Measurements from ENCODE around the gene CLDN10. TPM values are rescaled to one million over a fixed set of nuclear protein-coding genes. Genes with fewer than 3 reads are reported as not detected.

CLDN10 gene
- polyA plus RNA-seq, 2 of the 4 experiments (the other 2 are of a cell fraction): 0.18 to 0.96 TPM

DNA sequence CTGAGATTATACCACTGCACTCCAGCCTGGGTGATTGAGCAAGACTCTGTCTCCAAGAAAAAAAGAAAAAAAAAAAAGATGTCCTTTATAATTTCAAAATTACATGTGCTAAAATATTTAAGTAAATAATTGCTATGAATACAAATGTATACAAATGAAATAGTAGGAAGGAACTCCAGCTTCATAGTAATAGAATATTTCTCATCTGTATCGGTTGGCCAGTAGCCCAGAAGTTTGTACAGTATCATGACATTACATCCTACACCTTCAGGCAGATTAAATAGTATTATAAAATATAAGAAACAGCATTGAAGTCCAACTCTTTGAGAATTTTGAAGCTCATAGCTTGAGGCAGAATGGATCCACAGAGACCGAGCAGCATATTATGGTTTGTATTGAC lies 36.5 kb upstream of the CLDN10 start:
- 52% methylated on average over 2 of the region's 2 CpGs for WGBS (ENCODE audit: missing lambda C conversion rate)
- TF ChIP-seq POLR2A (IDR thresholded peaks at IDR 0.05; ENCODE audit: low read length) (no peak), RFX5 (IDR thresholded peaks at IDR 0.05) (no peak), GATA3 (IDR thresholded peaks at IDR 0.05; ENCODE audit: borderline replicate concordance) (no peak), CHD4 (IDR thresholded peaks at IDR 0.05; ENCODE audit: borderline replicate concordance) (no peak), TFCP2L1 (CRISPR knock-in tag; IDR thresholded peaks at IDR 0.05) (no peak), HDAC2 (IDR thresholded peaks at IDR 0.05) (no peak), MAZ (IDR thresholded peaks at IDR 0.05; ENCODE audit: borderline replicate concordance, low read depth, low read length) (no peak), JUNB (IDR thresholded peaks at IDR 0.05) (no peak), FOSL2 (IDR thresholded peaks at IDR 0.05) (no peak), FOSL2 (CRISPR knock-in tag; IDR thresholded peaks at IDR 0.05) (no peak), NPAS2 (CRISPR knock-in tag; IDR thresholded peaks at IDR 0.05; ENCODE audit: borderline replicate concordance) (no peak), CHD2 (IDR thresholded peaks at IDR 0.05; ENCODE audit: low read length, partially characterized antibody) (no peak), FOXS1 (CRISPR knock-in tag; IDR thresholded peaks at IDR 0.05) (no peak), CBX8 (IDR thresholded peaks at IDR 0.05) (no peak), EHF (CRISPR knock-in tag; IDR thresholded peaks at IDR 0.05) (no peak), RNF2 (IDR thresholded peaks at IDR 0.05; ENCODE audit: borderline replicate concordance, low read depth) (no peak)
- ATAC-seq: no peak
- no peaks in the 10 kb centered on the region for H3K4me1 ChIP-seq
- DNase-seq (ENCODE audit: low read depth in 1 of 2, low spot score in 1 of 2): no peak
- H3K4me3 ChIP-seq: no peak overlapping the region
- POLR2A ChIA-PET: no interaction called here
- FAIRE-seq: no peak
- CTCF ChIA-PET: interaction anchor here (0.6 to 1.1 kb wide), 3 partner anchors 14 to 21 kb away, joined by 3 to 5 read pairs (median 3); no protein-coding TSS in a partner anchor
- H3K9me3 ChIP-seq: no peaks in the 10 kb centered on the region
- no peak overlapping the region for H3K27ac ChIP-seq
- H3K4me2 ChIP-seq: no peak overlapping the region

- Histone ChIP-seq H3K4me1 (no peaks in the 10 kb centered on the region), H3K9me3 (no peaks in the 10 kb centered on the region), H3K4me3 (no peak overlapping the region), H3K4me2 (no peak overlapping the region), H3K27ac (no peak overlapping the region)
- DNase-seq (ENCODE audit: low read depth in 1 of 2, low spot score in 1 of 2) (no peak), ATAC-seq (no peak), FAIRE-seq (no peak)
- CTCF ChIA-PET: interaction anchor here (0.6 to 1.3 kb wide), 2 partner anchors 15 to 20 kb away, joined by 3 to 5 read pairs; no protein-coding TSS in a partner anchor
- WGBS (ENCODE audit: missing lambda C conversion rate): 36% methylated on average over 3 of the region's 3 CpGs
- TF ChIP-seq MAZ (IDR thresholded peaks at IDR 0.05; ENCODE audit: borderline replicate concordance, low read depth, low read length) (no peak), TP53 (CRISPR knock-in tag; IDR thresholded peaks at IDR 0.05) (no peak), KDM1A (IDR thresholded peaks at IDR 0.05; ENCODE audit: low read depth) (no peak), ZNF302 (CRISPR knock-in tag; IDR thresholded peaks at IDR 0.05) (no peak), ZFP36 (IDR thresholded peaks at IDR 0.05; ENCODE audit: borderline replicate concordance, partially characterized antibody) (no peak), NR3C1 (IDR thresholded peaks at IDR 0.05) (no peak), CHD4 (IDR thresholded peaks at IDR 0.05; ENCODE audit: borderline replicate concordance) (no peak), BHLHE40 (IDR thresholded peaks at IDR 0.05; ENCODE audit: low read depth, low read length) (no peak), SMC3 (IDR thresholded peaks at IDR 0.05) (no peak), CHD2 (IDR thresholded peaks at IDR 0.05; ENCODE audit: low read length, partially characterized antibody) (no peak), ESRRA (IDR thresholded peaks at IDR 0.05; ENCODE audit: borderline replicate concordance, low read length) (no peak), ZSCAN20 (CRISPR knock-in tag; IDR thresholded peaks at IDR 0.05) (no peak)
- TF ChIP-seq, protein P1, sequence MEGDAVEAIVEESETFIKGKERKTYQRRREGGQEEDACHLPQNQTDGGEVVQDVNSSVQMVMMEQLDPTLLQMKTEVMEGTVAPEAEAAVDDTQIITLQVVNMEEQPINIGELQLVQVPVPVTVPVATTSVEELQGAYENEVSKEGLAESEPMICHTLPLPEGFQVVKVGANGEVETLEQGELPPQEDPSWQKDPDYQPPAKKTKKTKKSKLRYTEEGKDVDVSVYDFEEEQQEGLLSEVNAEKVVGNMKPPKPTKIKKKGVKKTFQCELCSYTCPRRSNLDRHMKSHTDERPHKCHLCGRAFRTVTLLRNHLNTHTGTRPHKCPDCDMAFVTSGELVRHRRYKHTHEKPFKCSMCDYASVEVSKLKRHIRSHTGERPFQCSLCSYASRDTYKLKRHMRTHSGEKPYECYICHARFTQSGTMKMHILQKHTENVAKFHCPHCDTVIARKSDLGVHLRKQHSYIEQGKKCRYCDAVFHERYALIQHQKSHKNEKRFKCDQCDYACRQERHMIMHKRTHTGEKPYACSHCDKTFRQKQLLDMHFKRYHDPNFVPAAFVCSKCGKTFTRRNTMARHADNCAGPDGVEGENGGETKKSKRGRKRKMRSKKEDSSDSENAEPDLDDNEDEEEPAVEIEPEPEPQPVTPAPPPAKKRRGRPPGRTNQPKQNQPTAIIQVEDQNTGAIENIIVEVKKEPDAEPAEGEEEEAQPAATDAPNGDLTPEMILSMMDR (IDR thresholded peaks at IDR 0.05): no peak
- TF ChIP-seq, protein P2, sequence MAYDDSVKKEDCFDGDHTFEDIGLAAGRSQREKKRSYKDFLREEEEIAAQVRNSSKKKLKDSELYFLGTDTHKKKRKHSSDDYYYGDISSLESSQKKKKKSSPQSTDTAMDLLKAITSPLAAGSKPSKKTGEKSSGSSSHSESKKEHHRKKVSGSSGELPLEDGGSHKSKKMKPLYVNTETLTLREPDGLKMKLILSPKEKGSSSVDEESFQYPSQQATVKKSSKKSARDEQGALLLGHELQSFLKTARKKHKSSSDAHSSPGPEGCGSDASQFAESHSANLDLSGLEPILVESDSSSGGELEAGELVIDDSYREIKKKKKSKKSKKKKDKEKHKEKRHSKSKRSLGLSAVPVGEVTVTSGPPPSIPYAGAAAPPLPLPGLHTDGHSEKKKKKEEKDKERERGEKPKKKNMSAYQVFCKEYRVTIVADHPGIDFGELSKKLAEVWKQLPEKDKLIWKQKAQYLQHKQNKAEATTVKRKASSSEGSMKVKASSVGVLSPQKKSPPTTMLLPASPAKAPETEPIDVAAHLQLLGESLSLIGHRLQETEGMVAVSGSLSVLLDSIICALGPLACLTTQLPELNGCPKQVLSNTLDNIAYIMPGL (CRISPR knock-in tag; IDR thresholded peaks at IDR 0.05; ENCODE audit: borderline replicate concordance): no peak
- TF ChIP-seq, protein P3, sequence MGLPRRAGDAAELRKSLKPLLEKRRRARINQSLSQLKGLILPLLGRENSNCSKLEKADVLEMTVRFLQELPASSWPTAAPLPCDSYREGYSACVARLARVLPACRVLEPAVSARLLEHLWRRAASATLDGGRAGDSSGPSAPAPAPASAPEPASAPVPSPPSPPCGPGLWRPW (IDR thresholded peaks at IDR 0.05): no peak
- POLR2A ChIA-PET: no interaction called here
Observed at GRCh38 chr13:95516492-95516891, 36.0 kb upstream of the CLDN10 start.

All from A549 (cell line).